KMS-11 (cell line): Measurements from ENCODE around the gene TMOD2.

Source experiments
- H2AFZ ChIP-seq: fragments of 200-600 bp; sonication (generic); 2 replicates; pipeline ENCODE4 v1.6.1; 2016; ENCODE audit warnings: antibody characterized with exemption, mixed run types, low read depth
- H3K27ac ChIP-seq: fragments of 200-600 bp; sonication (generic); 2 replicates; pipeline ENCODE4 v1.6.1; 2016; ENCODE audit warnings: mild to moderate bottlenecking, mixed run types
- H3K27me3 ChIP-seq: fragments of 200-600 bp; sonication (generic); 2 replicates; pipeline ENCODE4 v1.6.1; 2017; ENCODE audit warnings: mild to moderate bottlenecking, low read depth, mixed run types, moderate library complexity; ENCODE audit not compliant: insufficient read depth
- H3K36me3 ChIP-seq: fragments of 200-600 bp; sonication (generic); 2 replicates; pipeline ENCODE4 v1.6.1; 2017; ENCODE audit warnings: mild to moderate bottlenecking, mixed run types; ENCODE audit not compliant: insufficient read depth
- H3K4me1 ChIP-seq: fragments of 200-600 bp; sonication (generic); 2 replicates; pipeline ENCODE4 v1.6.1; 2016; ENCODE audit warnings: mild to moderate bottlenecking, low read depth, mixed run types; ENCODE audit not compliant: poor library complexity, severe bottlenecking
- H3K4me2 ChIP-seq: fragments of 200-600 bp; sonication (generic); 2 replicates; pipeline ENCODE4 v1.7.0; 2016; ENCODE audit warnings: mild to moderate bottlenecking, mixed run types
- H3K4me3 ChIP-seq: fragments of 200-600 bp; sonication (generic); IDR thresholded peaks from 2 replicates; pipeline ENCODE4 v1.6.1; 2017; ENCODE audit warnings: low read depth, low read length, mixed read lengths; ENCODE audit not compliant: insufficient read depth
- H3K79me2 ChIP-seq: fragments of 200-600 bp; sonication (generic); 2 replicates; pipeline ENCODE4 v1.6.1; 2016; ENCODE audit warnings: low read depth, mixed run types; ENCODE audit not compliant: insufficient read depth
- H3K9ac ChIP-seq: fragments of 200-600 bp; sonication (generic); 2 replicates; pipeline ENCODE4 v1.6.1; 2016; ENCODE audit warnings: mild to moderate bottlenecking, mixed run types
- H4K20me1 ChIP-seq: fragments of 200-600 bp; sonication (generic); 2 replicates; pipeline ENCODE4 v1.6.1; 2016; ENCODE audit warnings: mild to moderate bottlenecking, mixed run types; ENCODE audit not compliant: insufficient read depth
- TF ChIP-seq, protein P1 (sequence below): fragments of 200-600 bp; sonication (generic); conservative IDR thresholded peaks from 2 replicates; pipeline ENCODE4 v1.6.1; 2017; ENCODE audit warnings: low read depth, mild to moderate bottlenecking, antibody characterized with exemption, low read length, moderate library complexity, mixed read lengths

Gene TMOD2

DNA sequence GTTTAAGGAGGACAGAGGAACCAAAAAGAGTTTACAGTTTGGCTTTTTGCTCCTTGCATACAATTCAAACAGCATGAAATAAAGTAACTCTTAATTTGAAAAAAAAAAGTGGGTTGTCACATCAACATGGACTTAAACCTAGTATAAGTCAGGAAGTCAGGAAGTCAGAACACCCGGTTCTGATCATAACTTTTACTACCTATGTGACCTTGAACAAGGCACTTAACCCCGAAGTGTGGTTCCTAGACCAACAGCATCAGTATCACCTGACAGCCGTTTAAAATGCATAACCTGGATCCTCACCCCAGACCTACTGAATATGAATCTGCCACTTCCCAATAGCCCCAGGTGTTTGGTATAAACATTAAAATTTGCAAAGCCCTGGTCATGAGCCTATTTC lies 32.7 kb upstream of the TMOD2 start:
- H3K4me1 ChIP-seq: no peaks in the 10 kb centered on the region
- no peak overlapping the region for H3K9ac ChIP-seq
- no peaks in the 10 kb centered on the region for H4K20me1 ChIP-seq
- no peak overlapping the region for H3K27ac ChIP-seq
- no peaks in the 10 kb centered on the region for H3K27me3 ChIP-seq
- H2AFZ ChIP-seq: no peak overlapping the region
- H3K4me2 ChIP-seq: no peak overlapping the region
- H3K79me2 ChIP-seq: no peaks in the 10 kb centered on the region
- H3K4me3 ChIP-seq: no peak overlapping the region
- TF ChIP-seq, protein P1, sequence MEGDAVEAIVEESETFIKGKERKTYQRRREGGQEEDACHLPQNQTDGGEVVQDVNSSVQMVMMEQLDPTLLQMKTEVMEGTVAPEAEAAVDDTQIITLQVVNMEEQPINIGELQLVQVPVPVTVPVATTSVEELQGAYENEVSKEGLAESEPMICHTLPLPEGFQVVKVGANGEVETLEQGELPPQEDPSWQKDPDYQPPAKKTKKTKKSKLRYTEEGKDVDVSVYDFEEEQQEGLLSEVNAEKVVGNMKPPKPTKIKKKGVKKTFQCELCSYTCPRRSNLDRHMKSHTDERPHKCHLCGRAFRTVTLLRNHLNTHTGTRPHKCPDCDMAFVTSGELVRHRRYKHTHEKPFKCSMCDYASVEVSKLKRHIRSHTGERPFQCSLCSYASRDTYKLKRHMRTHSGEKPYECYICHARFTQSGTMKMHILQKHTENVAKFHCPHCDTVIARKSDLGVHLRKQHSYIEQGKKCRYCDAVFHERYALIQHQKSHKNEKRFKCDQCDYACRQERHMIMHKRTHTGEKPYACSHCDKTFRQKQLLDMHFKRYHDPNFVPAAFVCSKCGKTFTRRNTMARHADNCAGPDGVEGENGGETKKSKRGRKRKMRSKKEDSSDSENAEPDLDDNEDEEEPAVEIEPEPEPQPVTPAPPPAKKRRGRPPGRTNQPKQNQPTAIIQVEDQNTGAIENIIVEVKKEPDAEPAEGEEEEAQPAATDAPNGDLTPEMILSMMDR: no peak
- no peaks in the 10 kb centered on the region for H3K36me3 ChIP-seq

DNA sequence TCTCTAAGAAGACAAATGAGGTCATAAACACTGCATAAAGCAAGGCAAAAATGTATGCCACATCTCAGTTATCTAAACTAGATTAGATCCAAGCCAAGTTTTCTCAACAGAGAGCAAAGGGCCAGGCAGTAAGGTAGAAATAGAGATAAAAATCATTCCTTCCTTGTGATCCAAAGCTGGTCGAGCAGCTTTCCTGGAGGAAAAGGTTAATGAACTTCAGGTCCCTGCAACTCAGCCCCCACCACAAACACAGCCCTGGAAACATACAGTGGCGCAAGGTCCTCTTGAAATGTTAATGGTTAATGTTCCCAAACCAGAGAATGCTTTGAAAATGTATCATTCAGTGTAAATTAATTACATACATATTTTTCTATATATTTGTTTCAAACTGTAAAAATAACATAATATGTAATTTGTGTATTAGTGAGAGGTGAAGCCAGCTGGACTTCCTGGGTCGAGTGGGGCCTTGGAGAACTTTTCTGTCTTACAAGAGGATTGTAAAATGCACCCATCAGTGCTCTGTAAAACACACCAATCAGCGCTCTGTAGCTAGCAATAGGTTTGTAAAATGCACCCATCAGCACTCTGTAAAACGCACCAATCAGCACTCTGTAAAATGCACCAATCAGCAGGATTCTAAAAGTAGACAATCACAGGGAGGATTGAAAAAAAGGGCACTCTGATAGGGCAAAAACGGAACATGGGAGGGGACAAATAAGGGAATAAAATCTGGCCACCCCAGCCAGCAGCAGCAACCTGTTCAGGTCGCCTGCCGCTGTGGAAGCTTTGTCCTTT lies 31.0 kb upstream of the TMOD2 start:
- Histone ChIP-seq H3K4me1 (peaks cover 8% of the 10 kb centered on the region), H3K27me3 (no peaks in the 10 kb centered on the region), H3K4me3 (no peak overlapping the region), H3K27ac (no peak overlapping the region), H3K4me2 (no peak overlapping the region), H3K79me2 (no peaks in the 10 kb centered on the region), H2AFZ (no peak overlapping the region), H4K20me1 (no peaks in the 10 kb centered on the region), H3K9ac (no peak overlapping the region), H3K36me3 (no peaks in the 10 kb centered on the region)
- TF ChIP-seq, protein P1: no peak

DNA sequence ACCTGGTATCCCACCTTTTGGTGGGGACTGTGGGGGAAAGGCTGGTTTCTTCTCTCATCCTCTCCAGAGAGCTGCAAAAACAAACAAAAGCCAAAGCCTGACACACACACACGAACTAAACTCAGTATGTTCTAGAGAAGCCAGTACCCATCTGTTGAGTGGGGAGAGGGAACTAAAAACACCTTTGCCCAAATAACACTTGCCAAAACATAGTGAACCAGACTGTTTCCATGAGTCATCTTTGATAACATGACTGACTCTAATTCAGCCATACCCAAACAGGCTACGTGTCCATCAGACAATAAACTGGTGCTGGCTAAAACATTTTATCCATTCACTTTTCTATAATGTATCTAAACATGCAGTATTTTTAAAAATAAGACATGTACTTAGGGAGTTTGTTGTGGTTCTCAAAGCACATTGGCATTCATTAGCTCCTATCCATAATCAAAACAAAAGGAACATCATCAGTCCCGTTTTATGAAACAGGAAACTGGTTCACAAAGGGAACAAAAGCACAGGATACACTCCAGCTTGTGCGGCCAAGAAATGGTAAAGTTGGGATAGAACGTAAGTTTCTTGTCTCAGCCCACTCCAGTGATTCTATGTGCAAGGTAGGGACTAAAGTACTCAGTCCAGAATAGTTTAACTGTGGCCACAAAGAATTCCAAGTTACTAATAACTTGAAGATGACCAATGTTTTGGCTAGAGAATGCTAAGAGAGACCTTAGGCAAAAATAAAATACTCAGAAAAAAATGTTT lies 30.0 kb upstream of the TMOD2 start:
- H3K27me3 ChIP-seq: no peaks in the 10 kb centered on the region
- peaks cover 8% of the 10 kb centered on the region for H3K4me1 ChIP-seq
- no peaks in the 10 kb centered on the region for H3K36me3 ChIP-seq
- H3K27ac ChIP-seq: no peak overlapping the region
- no peak overlapping the region for H2AFZ ChIP-seq
- no peak overlapping the region for H3K4me3 ChIP-seq
- H3K4me2 ChIP-seq: no peak overlapping the region
- TF ChIP-seq, protein P1: no peak
- H3K9ac ChIP-seq: no peak overlapping the region
- H4K20me1 ChIP-seq: no peaks in the 10 kb centered on the region
- no peaks in the 10 kb centered on the region for H3K79me2 ChIP-seq

DNA sequence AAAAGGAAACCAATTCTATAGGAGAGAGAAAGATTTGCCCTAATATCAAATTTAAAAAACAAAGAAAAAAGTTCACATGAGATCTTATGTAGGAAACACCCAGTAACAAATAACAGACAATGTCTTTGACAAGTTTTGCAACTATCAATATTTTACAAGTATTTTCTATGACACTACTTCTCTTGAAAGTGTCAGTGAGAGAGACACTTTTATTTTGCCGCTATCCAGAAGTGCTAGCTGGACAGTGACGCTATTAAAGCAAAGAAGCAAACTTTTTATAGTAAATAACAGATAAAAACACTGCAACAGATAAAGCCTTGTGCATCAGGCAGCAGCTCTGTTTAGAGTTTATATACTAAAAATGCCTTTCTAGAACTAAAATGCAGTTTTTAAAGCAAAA lies 27.2 kb upstream of the TMOD2 start:
- no peaks in the 10 kb centered on the region for H3K79me2 ChIP-seq
- H3K4me1 ChIP-seq: peaks cover 8% of the 10 kb centered on the region
- no peak overlapping the region for H3K27ac ChIP-seq
- H2AFZ ChIP-seq: no peak overlapping the region
- H3K4me3 ChIP-seq: no peak overlapping the region
- no peaks in the 10 kb centered on the region for H3K27me3 ChIP-seq
- no peak overlapping the region for H3K4me2 ChIP-seq
- H3K9ac ChIP-seq: no peak overlapping the region
- no peaks in the 10 kb centered on the region for H4K20me1 ChIP-seq
- TF ChIP-seq, protein P1: no peak
- no peaks in the 10 kb centered on the region for H3K36me3 ChIP-seq
